ENCODE results near the gene ATG9B.
"Not testable (repeated sequence)": the region's sequence is repeated elsewhere in the genome, so short reads cannot be mapped to it uniquely, and the experiment has no call there.

Gene ATG9B

GRCh38 chr7:151035902-151036301, 11.6 kb upstream of the ATG9B start:
- DNase-seq, result no peak

- DNase-seq, result no peak
Observed at GRCh38 chr7:151035026-151035717, 10.9 kb upstream of the ATG9B start.

GRCh38 chr7:151034312-151035025, 10.2 kb upstream of the ATG9B start:
- no peak for DNase-seq

DNA sequence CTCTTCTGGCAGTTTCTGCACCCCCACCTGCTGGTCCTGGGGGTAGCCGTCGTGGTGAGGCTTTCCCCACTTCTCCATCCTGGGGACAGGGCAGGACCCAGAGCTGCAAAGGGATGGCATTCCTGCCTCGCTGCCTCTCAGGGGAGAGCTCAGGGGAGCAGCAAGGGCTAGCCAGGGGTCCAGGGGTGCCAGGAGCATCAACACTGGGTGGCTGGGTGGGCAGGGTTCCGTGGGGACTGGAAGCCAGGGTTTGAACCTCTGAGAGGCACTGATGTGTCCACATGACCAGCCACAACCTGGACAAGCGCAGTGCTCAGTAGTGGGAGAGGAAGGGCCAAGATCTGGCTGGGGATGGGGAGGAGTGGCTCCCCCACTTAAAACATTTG, 9.6 kb upstream of the ATG9B start:
- no peak for DNase-seq

DNA sequence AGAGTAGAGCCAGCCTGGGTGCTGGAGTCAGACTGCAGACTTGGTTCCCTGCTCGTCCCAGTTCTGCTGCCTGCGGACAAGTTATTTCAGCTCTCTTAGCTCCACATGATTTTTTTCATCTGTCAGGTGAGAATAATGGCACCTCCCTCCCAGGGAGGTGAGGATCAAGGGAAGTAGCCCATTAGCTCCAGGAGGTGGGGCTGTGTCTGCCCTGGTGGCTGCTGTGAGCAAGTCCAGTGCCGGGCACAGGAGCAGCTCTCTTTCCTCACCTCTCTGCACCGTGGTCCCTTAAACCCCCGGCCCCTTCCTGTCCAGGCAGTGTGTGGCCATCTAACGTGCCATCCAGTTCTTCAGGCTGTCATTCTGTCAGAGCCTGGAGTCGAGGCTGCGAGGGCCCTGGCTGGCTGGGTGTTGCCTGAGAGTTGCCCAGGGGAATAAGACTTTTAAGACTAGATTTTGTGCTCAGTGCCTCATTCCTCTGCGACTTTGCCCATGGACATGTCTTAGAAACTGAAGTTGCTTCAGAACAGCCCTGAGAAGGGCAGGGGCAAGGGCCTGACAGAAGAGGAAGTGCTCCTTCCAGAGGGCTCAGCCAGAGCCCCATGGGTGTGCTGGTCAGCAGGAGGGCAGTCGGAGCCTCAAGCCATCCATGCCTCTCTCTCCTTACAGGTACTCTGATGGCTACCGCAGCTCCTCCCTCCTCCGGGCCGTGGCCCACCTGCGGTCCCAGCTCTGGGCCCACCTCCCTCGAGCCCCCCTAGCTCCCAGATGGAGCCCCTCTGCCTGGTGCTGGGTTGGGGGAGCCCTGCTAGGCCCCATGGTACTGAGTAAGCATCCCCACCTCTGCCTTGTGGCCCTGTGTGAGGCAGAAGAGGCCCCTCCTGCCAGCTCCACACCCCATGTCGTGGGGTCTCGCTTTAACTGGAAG, 8.9 kb upstream of the ATG9B start:
- DNase-seq, result no peak

- DNase-seq, result no peak
Observed at GRCh38 chr7:151031011-151031410, 6.7 kb upstream of the ATG9B start.

GRCh38 chr7:151028948-151029501, 4.7 kb upstream of the ATG9B start:
- DNase-seq, result no peak

DNA sequence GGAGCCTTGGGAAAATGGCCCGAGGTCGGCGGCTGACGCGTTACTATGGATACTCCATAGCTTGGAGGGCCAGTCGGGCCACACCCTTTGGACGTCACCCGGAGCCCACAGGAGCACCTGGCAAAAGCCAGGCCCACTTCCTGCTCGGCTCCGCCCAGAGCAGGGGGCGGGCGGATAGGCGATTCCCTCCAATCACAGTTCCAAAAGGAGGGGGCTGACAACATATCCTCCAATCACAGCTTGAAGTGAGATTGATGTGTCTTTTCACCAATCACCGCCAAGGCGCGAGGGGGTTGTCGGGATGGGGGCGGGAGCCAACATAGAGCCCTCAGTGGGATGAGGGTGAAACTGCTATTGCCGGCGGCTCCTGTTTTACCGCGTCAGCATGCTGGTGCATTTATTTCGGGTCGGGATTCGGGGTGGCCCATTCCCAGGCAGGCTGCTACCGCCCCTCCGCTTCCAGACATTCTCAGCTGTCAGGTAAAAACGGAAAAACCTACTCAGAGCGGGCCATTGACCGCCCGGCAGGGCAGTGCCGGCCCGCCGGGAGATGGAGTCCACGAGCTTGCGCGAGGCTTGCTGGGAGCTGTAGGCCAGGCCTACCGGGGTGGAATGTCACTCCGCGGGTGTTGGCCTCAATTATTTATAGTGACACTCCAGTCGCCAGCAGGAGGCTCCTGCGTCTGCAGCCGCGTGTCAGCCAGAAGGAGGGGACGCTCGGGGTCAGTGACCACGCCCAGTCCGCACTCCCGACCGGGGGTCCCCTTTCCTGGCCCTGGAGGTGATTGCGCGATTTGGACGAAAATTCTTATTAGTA, 4.0 kb upstream of the ATG9B start, which contains the start of gene ABCB8:
ABCB8 (plus strand) TSS at position 320 of the 817 bp plus-strand sequence; CDS start at position 386, 66 bp downstream.
- peak; percentile 96 for DNase-seq

DNA sequence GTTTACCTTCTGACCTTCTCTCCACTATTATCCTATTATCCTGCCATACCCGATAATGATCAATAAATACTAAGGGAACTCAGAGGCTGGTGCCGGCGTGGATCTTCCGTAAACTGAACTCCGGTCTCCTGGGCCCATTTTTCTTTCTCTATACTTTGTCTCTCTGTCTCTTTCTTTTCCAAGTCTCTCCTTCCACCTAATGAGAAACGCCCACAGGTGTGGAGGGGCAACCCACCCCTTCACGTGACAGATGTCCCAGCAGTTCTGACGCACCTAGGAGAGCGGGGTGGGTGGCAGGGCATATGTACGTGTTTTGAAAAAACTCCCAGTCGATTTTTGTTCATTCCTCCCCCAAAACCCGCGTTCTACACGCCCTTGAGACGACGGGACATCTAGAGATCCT, 3.4 kb upstream of the ATG9B start:
- not testable (repeated sequence) for DNase-seq

GRCh38 chr7:151026771-151027727, 2.8 kb upstream of the ATG9B start:
- not testable (repeated sequence) for DNase-seq

DNA sequence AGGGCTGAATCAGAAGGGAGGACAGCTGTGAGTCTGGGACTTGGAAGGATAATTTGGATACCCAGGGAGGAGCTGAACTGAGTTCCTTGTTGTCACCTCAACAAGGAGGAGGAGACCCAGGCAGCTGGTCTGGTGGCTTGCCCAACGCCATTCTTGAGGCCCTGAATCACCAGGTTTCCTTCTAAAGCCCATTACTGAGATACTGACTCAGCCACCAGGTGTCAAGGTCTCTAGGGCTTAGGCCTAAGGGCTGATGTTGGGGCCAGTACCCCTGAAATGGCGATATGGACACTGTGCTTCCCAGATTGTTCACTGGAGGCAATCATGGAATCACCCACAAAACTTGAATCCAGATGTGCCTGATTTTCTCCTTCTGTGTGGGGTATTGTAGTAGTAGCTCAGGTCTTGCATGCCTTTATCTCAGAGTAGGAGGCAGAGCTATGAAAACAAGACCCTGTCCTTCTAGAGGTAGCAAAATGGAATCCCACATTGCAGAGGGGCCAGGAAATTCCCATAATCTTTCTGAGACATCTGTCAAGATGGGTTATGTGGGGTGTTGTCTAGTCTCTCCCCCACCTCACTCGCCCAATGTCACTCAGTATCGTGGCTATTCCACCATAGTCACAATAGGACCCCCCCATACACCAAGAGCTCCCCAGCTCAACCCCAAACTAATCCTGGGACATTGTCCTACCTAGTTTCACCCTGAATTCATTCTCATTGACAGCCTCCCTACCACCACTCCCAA, 1.8 kb upstream of the ATG9B start:
- DNase-seq, result no peak

DNA sequence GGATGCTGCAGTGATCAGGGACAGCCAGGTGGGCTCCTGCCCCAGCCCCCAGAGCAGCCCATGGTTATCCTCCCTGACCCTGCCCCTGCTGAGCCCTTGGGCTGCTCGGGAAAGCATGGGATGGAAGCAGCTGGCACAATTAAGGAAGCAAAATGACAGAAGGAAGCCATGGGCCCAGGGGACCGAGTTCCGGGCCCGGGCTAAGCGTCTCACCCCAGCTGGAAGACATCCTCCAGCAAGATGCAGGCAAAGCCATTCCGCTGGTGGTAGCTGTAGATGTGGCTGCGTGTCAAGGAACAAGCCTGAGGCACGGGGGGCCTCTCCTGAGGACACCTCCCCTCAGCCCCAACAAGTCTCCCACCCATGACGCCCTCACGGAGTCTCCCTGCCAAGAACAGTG, 1.1 kb downstream of the ATG9B start:
- DNase-seq, result no peak

- no peak for DNase-seq
Observed at GRCh38 chr7:151020231-151020630, 4.1 kb downstream of the ATG9B start.

GRCh38 chr7:151019130-151019447, 5.2 kb downstream of the ATG9B start:
- DNase-seq, result no peak

GRCh38 chr7:151018421-151019129, 5.7 kb downstream of the ATG9B start:
- DNase-seq, result peak; percentile 15

DNA sequence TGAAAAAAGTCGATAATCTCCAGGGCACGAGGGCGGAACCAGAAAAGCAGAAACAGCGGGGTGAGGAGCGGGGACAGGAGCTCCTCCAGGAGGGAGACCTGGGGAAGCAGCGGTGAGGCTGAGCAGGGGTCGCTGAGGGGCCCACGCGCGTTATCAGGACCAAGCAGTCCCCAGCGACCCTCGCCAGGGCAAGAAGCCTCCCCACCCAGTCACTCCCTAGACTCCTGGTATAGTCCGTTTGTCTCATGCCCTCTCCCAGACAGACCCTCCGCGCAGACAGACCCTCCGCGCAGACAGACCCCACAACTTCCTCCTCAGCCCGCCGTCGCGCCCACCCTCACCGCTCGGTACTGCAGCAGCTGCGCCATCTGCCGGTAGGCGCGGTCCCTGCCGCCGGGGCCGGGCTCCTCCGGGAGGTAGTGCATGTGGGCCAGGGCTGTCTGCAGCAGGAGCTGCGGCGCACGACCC, 6.3 kb downstream of the ATG9B start:
- peak; percentile 70 for DNase-seq

DNA sequence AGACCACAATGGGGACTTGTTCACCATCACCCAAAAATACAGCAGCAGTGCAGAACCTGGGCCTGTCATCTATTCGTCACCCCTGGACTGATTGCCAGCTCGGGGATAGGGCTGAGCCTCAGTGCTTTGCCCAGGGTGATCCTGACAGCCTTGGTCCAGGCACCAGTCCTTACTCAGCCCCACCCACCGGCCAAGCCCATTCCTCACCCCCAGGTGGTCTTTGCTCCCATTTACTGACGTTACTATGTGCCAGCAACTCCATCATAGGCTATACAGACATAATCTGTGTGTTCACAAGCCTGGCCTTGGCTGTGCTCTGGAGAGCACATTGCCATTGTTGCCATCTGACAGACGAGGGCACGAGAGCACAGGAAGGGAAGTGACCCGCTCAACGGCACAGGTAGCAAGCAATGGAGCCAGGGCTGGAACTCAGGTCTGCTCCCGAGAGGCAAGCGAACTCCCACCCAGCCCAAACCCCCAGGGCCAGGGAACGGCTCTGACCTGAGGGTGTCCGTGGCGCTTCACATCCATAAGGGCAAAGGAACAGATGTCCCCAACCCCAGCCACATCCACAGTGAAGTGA, 6.8 kb downstream of the ATG9B start:
- DNase-seq, result no peak

- DNase-seq, result no peak
Observed at GRCh38 chr7:151016942-151017341, 7.4 kb downstream of the ATG9B start.

GRCh38 chr7:151016505-151016904, 7.8 kb downstream of the ATG9B start:
- no peak for DNase-seq

All from activated CD4-positive, alpha-beta T cell treated with anti-CD3 and anti-CD28 coated beads for 1 hour (primary cell).